Thyroid gland (tissue), 4 donors: ENCODE data around the gene SLC16A2.

Experiments used
- CTCF ChIP-seq, 6 experiments: fragments of 200-600 bp in 3 of 6; fragments of 450-650 bp in 3 of 6; sonication (generic) in 3 of 6; IDR thresholded peaks; one replicate each; pipeline ENCODE4 v1.5.1; 2016 to 2019; ENCODE audit warnings: antibody characterized with exemption in 6 of 6, mild to moderate bottlenecking in 2 of 6, inconsistent platforms in 1 of 6, moderate library complexity in 1 of 6
- POLR2A ChIP-seq, 2 donors: fragments of 450-650 bp; IDR thresholded peaks; one replicate each; pipeline ENCODE4 v1.6.1; 2017; ENCODE audit warnings: antibody characterized with exemption in 2 of 2, mild to moderate bottlenecking in 2 of 2, moderate library complexity in 1 of 2

GRCh38 chrX:74467656-74468055 is 46.4 kb downstream of the SLC16A2 start:
- no peak for TF ChIP-seq CTCF (IDR thresholded peaks at IDR 0.05)
- TF ChIP-seq POLR2A (IDR thresholded peaks at IDR 0.05), result no peak
